ENCODE results near the gene SHANK3. TPM values are rescaled to one million over a fixed set of nuclear protein-coding genes. Genes with fewer than 3 reads are reported as not detected.

The SHANK3 gene
- total and polyA plus RNA-seq, 2 of the 4 experiments (the other 2 are of a cell fraction): 0.18 to 1.5 TPM

DNA sequence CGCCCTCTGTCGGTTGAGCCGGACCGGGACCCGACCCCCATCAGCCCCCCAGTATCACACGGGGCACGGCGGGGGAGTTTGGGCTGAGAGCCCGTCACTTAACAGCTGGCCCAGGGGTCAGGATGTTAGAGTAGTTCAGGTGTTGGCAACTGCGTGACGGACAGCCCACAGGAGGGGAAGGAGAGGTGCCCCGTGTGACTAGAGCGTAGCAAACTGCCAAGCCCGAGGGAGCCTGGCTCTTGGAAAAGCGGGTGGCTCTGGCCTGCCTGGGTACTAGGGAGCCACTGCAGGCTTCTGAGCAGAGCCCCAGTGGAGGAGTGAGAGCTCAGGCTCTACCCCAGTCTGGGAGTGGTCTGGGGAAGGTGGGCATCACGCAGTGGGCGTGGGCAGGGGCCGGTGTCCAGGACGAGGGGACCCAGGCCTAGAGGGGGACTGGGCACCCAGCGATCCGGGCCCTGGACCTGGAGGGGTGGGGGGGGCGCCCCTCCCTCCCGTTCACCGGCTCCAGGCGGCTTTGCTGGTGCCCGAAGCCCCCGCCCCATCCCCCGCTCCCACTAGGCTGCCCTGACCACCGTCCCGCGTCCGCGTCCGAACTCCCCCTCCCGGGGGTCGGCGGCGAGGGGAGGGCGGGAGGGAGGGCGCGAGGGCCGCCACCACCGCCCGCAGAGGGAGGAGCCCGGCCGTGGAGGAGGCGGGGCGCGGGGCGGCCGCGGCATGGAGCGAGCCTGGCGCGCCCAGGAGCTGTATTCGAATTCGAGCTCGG lies 24.4 kb downstream of the SHANK3 start:
- Histone ChIP-seq H3K36me3 (ENCODE audit: control insufficient read depth, insufficient read depth, low read length) (no peaks in the 10 kb centered on the region), H3K79me1 (ENCODE audit: low read depth in 1 of 2, low read length in 2 of 2) (peaks cover 3 to 13% of the 10 kb centered on the region in 2 experiments; a peak in 2 of 4 replicates), H3K27me3 (ENCODE audit: control insufficient read depth, insufficient read depth, low read length) (peaks cover 12% of the 10 kb centered on the region), H4K20me1 (ENCODE audit: insufficient read depth, low read length) (peaks cover 5% of the 10 kb centered on the region; the same call in 1 of the 2 replicates), H4K5ac (ENCODE audit: low read depth, low read length) (peak overlapping the region; percentile 40; the same call in 1 of the 2 replicates), H3K18ac (ENCODE audit: low read depth, low read length) (no peak overlapping the region; the same call in 1 of the 2 replicates), H3K4me3 (ENCODE audit: insufficient read depth, low read depth, low read length) (peak overlapping the region; percentile 48), H3K27ac (ENCODE audit: insufficient read depth, low read length) (no peak overlapping the region), H3K14ac (replicated peaks; ENCODE audit: low read depth, low read length) (no peak overlapping the region), H3K4me2 (ENCODE audit: low read depth, low read length) (peak overlapping the region; percentile 90), H4K91ac (ENCODE audit: insufficient read depth, low read depth, low read length) (no peak overlapping the region), H3K9me1 (ENCODE audit: insufficient read depth, low read length) (no peaks in the 10 kb centered on the region), H2BK20ac (ENCODE audit: low read depth, low read length) (no peak overlapping the region), H2BK5ac (ENCODE audit: low read depth, low read length, poor library complexity, severe bottlenecking) (no peak overlapping the region), H2BK120ac (ENCODE audit: low read depth, low read length) (no peak overlapping the region), H3K23ac (ENCODE audit: low read depth, low read length) (no peak overlapping the region), H2AK9ac (replicated peaks; ENCODE audit: low read depth, low read length, poor library complexity) (peak overlapping the region; percentile 52), H4K8ac (ENCODE audit: low read depth in 2 of 2, low read length in 2 of 2) (peak overlapping the region in 1 of 2 experiments; percentile 64; a peak in 2 of 4 replicates), H3K4ac (ENCODE audit: low read depth, low read length) (no peak overlapping the region), H2AFZ (replicated peaks; ENCODE audit: low read length, poor library complexity) (peak overlapping the region; percentile 86), H2BK15ac (ENCODE audit: low read depth, low read length) (no peak overlapping the region), H3K9me3 (ENCODE audit: control insufficient read depth, insufficient read depth, low read length) (no peaks in the 10 kb centered on the region), H3K9ac (ENCODE audit: low read depth, low read length) (peak overlapping the region; percentile 48; the same call in 1 of the 2 replicates), H3K4me1 (ENCODE audit: control insufficient read depth, insufficient read depth, low read length) (peaks cover 4% of the 10 kb centered on the region), H2AK5ac (ENCODE audit: low read depth, low read length) (0 out of 2 replicates have a peak overlapping the region, but pooled peaks have one; percentile 25), H3K56ac (ENCODE audit: extremely low read depth, insufficient read depth, low read length) (no peak overlapping the region)
- TF ChIP-seq, protein P1, sequence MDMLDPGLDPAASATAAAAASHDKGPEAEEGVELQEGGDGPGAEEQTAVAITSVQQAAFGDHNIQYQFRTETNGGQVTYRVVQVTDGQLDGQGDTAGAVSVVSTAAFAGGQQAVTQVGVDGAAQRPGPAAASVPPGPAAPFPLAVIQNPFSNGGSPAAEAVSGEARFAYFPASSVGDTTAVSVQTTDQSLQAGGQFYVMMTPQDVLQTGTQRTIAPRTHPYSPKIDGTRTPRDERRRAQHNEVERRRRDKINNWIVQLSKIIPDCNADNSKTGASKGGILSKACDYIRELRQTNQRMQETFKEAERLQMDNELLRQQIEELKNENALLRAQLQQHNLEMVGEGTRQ (IDR thresholded peaks at IDR 0.05; ENCODE audit: low read depth, low read length): no peak
- no peak for TF ChIP-seq FOS (IDR thresholded peaks at IDR 0.05; ENCODE audit: low read depth, low read length)
- peak; percentile 50 for TF ChIP-seq RAD21 (IDR thresholded peaks at IDR 0.05; ENCODE audit: low read length)
- TF ChIP-seq, protein P2, sequence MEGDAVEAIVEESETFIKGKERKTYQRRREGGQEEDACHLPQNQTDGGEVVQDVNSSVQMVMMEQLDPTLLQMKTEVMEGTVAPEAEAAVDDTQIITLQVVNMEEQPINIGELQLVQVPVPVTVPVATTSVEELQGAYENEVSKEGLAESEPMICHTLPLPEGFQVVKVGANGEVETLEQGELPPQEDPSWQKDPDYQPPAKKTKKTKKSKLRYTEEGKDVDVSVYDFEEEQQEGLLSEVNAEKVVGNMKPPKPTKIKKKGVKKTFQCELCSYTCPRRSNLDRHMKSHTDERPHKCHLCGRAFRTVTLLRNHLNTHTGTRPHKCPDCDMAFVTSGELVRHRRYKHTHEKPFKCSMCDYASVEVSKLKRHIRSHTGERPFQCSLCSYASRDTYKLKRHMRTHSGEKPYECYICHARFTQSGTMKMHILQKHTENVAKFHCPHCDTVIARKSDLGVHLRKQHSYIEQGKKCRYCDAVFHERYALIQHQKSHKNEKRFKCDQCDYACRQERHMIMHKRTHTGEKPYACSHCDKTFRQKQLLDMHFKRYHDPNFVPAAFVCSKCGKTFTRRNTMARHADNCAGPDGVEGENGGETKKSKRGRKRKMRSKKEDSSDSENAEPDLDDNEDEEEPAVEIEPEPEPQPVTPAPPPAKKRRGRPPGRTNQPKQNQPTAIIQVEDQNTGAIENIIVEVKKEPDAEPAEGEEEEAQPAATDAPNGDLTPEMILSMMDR (conservative IDR thresholded peaks at IDR 0.05; ENCODE audit: low read depth, low read length): peak; percentile 52
- TF ChIP-seq RCOR1 (IDR thresholded peaks at IDR 0.05; ENCODE audit: insufficient replicate concordance, low read length): no peak
- no peak for TF ChIP-seq RFX5 (IDR thresholded peaks at IDR 0.05; ENCODE audit: low read depth, low read length)
- ChIA-PET POLR2A (ENCODE audit: unreplicated experiment) (no interaction called here), CTCF (no interaction called here)
- BruUV-seq (replicated peaks): no TSS peak
- ATAC-seq (ENCODE audit: low read depth) (peak; percentile 86), DNase-seq (no peak)
- dilution Hi-C loops (cut with HindIII; ENCODE audit: low sequenced_read_pairs, unreplicated experiment): no loop called here
- intact Hi-C loops (cut with micrococcal nuclease): no loop called here
- in situ Hi-C loops (cut with MboI; ENCODE audit: low sequenced_read_pairs): no loop called here
- WGBS, 2 experiments (ENCODE audit: extremely low coverage in 2 of 2, insufficient read length in 1 of 2): 4% methylated on average over 9 of the region's 58 CpGs; no CpG with 5 or more reads in 1 of the 2 experiments

Measured in IMR-90 (cell line).